GM12873 (cell line): ENCODE data around the gene MAP4.

Experiments
- TF ChIP-seq, protein P1 (sequence below): IDR thresholded peaks from 2 replicates; pipeline ENCODE4 v1.5.1; 2012; ENCODE audit warnings: low read depth, mild to moderate bottlenecking, moderate library complexity, low read length, control low read depth; ENCODE audit not compliant: insufficient read depth; ENCODE audit errors: missing control alignments

Gene MAP4

DNA sequence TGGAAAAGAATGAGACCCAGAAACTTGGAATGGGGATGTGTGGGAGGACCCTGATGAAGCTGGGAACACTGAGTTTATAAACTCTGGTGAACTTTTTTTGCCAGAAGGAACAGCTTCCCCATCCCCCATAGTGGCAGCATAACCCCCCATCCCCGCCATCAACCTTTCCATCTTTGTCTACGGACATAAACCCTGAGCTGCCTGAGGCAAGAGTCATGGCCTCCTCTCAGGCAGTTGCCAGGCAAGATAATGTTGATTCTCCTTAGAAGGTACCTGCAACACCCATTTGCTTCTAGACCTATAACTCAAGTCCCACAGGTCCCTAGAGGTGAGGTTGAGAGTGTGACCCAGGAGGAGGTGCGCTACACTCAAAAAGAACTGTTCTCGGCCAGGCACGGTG, 11.5 kb downstream of the MAP4 start:
- TF ChIP-seq, protein P1, sequence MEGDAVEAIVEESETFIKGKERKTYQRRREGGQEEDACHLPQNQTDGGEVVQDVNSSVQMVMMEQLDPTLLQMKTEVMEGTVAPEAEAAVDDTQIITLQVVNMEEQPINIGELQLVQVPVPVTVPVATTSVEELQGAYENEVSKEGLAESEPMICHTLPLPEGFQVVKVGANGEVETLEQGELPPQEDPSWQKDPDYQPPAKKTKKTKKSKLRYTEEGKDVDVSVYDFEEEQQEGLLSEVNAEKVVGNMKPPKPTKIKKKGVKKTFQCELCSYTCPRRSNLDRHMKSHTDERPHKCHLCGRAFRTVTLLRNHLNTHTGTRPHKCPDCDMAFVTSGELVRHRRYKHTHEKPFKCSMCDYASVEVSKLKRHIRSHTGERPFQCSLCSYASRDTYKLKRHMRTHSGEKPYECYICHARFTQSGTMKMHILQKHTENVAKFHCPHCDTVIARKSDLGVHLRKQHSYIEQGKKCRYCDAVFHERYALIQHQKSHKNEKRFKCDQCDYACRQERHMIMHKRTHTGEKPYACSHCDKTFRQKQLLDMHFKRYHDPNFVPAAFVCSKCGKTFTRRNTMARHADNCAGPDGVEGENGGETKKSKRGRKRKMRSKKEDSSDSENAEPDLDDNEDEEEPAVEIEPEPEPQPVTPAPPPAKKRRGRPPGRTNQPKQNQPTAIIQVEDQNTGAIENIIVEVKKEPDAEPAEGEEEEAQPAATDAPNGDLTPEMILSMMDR, result no peak

DNA sequence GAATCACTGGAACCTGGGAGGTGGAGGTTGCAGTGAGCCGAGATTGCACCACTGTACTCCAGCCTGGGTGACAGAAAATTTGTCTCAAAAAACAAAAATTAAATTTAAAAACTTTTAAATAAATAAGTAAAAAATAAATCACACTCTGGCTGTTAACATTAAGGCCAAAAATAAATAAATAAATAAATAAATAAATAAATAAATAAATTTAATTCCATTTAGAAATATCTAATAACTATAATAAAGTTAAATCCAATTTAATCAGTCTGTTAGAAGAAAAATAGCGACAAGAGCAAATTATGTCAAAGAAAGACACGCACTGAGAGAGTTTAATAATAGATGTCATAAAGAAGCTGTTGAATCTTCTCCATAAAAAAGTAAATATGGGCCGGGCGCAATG, 13.4 kb downstream of the MAP4 start:
- TF ChIP-seq, protein P1, result no peak

DNA sequence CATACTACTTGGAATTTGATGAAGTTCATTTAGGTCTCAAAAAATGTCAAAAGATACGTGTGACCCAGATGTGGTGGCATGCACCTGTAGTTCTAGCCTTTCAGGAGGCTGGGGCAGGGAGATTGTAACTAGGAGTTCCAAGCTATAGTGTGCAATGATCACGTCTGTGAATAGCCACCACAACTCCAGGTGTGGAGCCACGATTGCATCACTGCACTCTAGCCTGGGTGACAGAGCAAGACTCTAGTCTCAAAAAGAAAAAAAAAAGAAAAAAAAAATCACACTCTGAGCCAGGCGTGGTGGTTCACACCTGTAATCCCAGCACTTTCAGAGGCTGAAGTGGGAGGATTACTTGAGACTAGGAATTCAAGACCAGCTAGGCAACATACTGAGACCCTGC, 14.2 kb downstream of the MAP4 start:
- TF ChIP-seq, protein P1, result no peak

DNA sequence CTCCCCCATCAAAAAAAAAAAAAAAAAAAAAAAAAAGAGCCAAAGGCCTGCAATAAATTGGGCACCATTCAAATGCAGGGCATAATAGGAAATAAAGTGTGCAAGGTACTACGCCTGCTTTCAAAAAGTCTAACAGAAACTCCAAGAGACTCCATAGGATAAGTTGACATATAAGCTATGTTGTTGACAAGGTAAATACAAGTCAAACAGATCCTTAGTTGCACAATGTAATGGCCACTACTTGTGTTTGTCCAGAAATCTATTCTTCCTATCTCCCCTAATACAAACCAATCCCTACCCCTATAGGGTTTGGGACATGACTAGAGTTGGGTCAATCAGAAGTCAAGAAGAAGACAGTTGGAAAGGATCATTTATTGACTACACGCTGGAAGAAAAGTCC, 16.0 kb downstream of the MAP4 start:
- TF ChIP-seq, protein P1, result no peak

DNA sequence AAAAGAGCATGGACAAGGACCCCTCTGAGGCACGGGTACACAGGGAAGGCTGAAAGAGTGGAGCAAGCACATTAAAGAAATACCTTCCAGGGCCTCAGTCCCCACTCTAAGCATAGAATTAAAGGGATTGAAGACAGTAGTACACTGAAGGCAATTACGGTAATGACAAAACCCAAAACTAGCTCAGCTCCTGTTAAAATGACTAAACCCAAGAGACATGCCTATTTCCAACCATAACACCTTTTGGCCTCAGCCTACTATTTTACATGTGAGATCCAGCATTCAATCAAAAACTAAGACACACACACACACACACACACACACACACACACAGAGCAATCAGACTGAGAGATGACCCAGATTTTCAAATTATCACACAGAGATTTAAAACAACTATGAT, 19.8 kb downstream of the MAP4 start:
- TF ChIP-seq, protein P1, result no peak

DNA sequence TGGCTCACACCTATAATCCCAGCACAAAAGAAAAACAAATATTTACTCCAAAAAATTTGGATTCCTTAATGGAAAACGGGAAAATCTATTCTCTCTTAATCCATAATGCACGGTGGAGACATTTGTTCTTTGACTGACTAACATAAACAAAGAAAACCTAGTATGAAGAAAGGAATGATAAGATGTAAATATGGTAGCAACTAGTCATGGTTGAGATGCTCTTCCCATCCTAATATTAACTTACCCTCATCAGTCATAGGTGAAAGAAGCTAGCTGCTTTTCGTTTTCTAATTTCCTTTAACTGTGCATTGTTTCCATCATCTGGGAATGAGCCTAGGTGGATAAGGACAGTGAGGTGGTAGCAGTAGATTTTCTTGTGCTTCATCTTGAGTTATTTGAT, 22.0 kb downstream of the MAP4 start:
- TF ChIP-seq, protein P1, result no peak

DNA sequence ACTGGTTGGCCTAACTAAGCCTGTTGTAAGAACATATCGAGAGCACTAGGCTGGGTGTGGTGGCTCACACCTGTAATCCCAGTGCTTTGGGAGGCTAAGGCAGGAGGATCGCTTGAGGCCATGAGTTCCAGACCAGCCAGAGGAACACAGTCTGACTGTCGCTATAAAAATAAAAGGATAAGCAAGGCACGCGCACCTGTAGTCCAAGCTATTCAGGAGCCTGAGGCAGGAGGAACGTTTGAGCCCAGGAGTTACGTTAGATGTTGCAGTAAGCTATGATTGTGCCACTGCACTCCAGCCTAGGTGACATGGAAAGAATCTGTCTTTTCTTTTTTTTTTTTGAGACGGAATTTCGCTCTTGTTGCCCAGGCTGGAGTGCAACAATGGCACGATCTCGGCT, 24.9 kb downstream of the MAP4 start:
- TF ChIP-seq, protein P1, result no peak
